ENCODE measurements around the gene GPC4. TPM values are rescaled to one million over a fixed set of nuclear protein-coding genes. Genes with fewer than 3 reads are reported as not detected.
"Not testable (repeated sequence)": the region's sequence is repeated elsewhere in the genome, so short reads cannot be mapped to it uniquely, and the experiment has no call there.

The GPC4 gene
- total RNA-seq, 4 donors from 2014 or later: 8.5 to 17.4 (median 12.3) TPM

- TF ChIP-seq POLR2A (IDR thresholded peaks at IDR 0.05): no peak
- Histone ChIP-seq H3K27ac (no peak overlapping the region), H3K9me3 (no peaks in the 10 kb centered on the region), H3K4me1 (no peaks in the 10 kb centered on the region), H3K36me3 (no peaks in the 10 kb centered on the region), H3K4me3 (replicated peaks in 1 of 3) (no peak overlapping the region), H3K27me3 (no peaks in the 10 kb centered on the region)
- no peak for DNase-seq
- intact Hi-C loops (cut with DNase I): no loop called here
- 89 to 100% methylated on average over 1 of the region's 1 CpG for WGBS, 2 donors
Observed at GRCh38 chrX:133287860-133288259, 127.4 kb downstream of the GPC4 start.

GRCh38 chrX:133285341-133285740 is 129.9 kb downstream of the GPC4 start:
- no peak for DNase-seq
- Histone ChIP-seq H3K36me3 (no peaks in the 10 kb centered on the region), H3K4me1 (no peaks in the 10 kb centered on the region), H3K9me3 (no peaks in the 10 kb centered on the region), H3K27me3 (no peaks in the 10 kb centered on the region), H3K27ac (no peak overlapping the region), H3K4me3 (replicated peaks in 1 of 3) (no peak overlapping the region)
- intact Hi-C loops (cut with DNase I): no loop called here
- WGBS, 2 donors: 75 to 100% methylated on average over 4 to 6 of the region's 6 CpGs
- TF ChIP-seq CTCF (IDR thresholded peaks at IDR 0.05) (no peak), POLR2A (IDR thresholded peaks at IDR 0.05) (no peak)

GRCh38 chrX:133279112-133279730 is 136.1 kb downstream of the GPC4 start:
- WGBS, 2 donors: no CpG with 5 or more reads among the region's 9 CpGs

GRCh38 chrX:133273180-133273579 is 142.1 kb downstream of the GPC4 start:
- H3K36me3 ChIP-seq: no peaks in the 10 kb centered on the region
- H3K9me3 ChIP-seq: no peaks in the 10 kb centered on the region
- intact Hi-C loops (cut with DNase I): no loop called here
- no peak overlapping the region for H3K4me3 ChIP-seq (replicated peaks in 1 of 3)
- H3K27me3 ChIP-seq: no peaks in the 10 kb centered on the region
- no peaks in the 10 kb centered on the region for H3K4me1 ChIP-seq
- no peak for DNase-seq
- 91 to 92% methylated on average over 4 of the region's 4 CpGs for WGBS, 2 donors
- TF ChIP-seq CTCF (IDR thresholded peaks at IDR 0.05) (no peak), POLR2A (IDR thresholded peaks at IDR 0.05) (no peak)
- H3K27ac ChIP-seq: no peak overlapping the region

More at GRCh38 chrX:133279112-133279730, 136.1 kb downstream of the GPC4 start:
- H3K4me1 ChIP-seq; H3K4me3 ChIP-seq (replicated peaks in 1 of 3); H3K36me3 ChIP-seq; DNase-seq; H3K27me3 ChIP-seq; intact Hi-C loops (cut with DNase I); H3K9me3 ChIP-seq; H3K27ac ChIP-seq: not testable (repeated sequence)

GRCh38 chrX:133269168-133269567 is 146.1 kb downstream of the GPC4 start:
- H3K4me1 ChIP-seq: peaks cover 0 to 4% of the 10 kb centered on the region in 2 donors
- no peak overlapping the region for H3K4me3 ChIP-seq (replicated peaks in 1 of 3)
- H3K27me3 ChIP-seq: no peaks in the 10 kb centered on the region
- no peak overlapping the region for H3K27ac ChIP-seq
- WGBS, 2 donors: 50 to 58% methylated on average over 1 to 2 of the region's 2 CpGs
- H3K36me3 ChIP-seq: no peaks in the 10 kb centered on the region
- DNase-seq: no peak
- H3K9me3 ChIP-seq: no peaks in the 10 kb centered on the region
- intact Hi-C loops (cut with DNase I): no loop called here
- no peak for TF ChIP-seq CTCF (IDR thresholded peaks at IDR 0.05)
- TF ChIP-seq POLR2A (IDR thresholded peaks at IDR 0.05): no peak

GRCh38 chrX:133267621-133268020 is 147.7 kb downstream of the GPC4 start:
- DNase-seq: no peak
- Histone ChIP-seq H3K27me3 (no peaks in the 10 kb centered on the region), H3K4me1 (peaks cover 0 to 4% of the 10 kb centered on the region in 2 donors), H3K36me3 (no peaks in the 10 kb centered on the region), H3K27ac (no peak overlapping the region), H3K9me3 (no peaks in the 10 kb centered on the region), H3K4me3 (replicated peaks in 1 of 3) (no peak overlapping the region)
- 42 to 63% methylated on average over 2 of the region's 2 CpGs for WGBS, 2 donors
- intact Hi-C loops (cut with DNase I): no loop called here
- TF ChIP-seq POLR2A (IDR thresholded peaks at IDR 0.05): no peak
- TF ChIP-seq CTCF (IDR thresholded peaks at IDR 0.05): no peak

Data from thyroid gland (tissue), 4 donors.